ENCODE results near the gene PRPF6.
"Not testable (repeated sequence)": the region's sequence is repeated elsewhere in the genome, so short reads cannot be mapped to it uniquely, and the experiment has no call there.

Gene PRPF6

GRCh38 chr20:63968136-63968927 is 12.6 kb upstream of the PRPF6 start:
- Histone ChIP-seq H3K27ac (ENCODE audit: poor library complexity, severe bottlenecking) (peak overlapping the region; percentile 43), H3K4me3 (ENCODE audit: severe bottlenecking) (peak overlapping the region; percentile 80), H3K9me3 (ENCODE audit: severe bottlenecking) (no peaks in the 10 kb centered on the region)

DNA sequence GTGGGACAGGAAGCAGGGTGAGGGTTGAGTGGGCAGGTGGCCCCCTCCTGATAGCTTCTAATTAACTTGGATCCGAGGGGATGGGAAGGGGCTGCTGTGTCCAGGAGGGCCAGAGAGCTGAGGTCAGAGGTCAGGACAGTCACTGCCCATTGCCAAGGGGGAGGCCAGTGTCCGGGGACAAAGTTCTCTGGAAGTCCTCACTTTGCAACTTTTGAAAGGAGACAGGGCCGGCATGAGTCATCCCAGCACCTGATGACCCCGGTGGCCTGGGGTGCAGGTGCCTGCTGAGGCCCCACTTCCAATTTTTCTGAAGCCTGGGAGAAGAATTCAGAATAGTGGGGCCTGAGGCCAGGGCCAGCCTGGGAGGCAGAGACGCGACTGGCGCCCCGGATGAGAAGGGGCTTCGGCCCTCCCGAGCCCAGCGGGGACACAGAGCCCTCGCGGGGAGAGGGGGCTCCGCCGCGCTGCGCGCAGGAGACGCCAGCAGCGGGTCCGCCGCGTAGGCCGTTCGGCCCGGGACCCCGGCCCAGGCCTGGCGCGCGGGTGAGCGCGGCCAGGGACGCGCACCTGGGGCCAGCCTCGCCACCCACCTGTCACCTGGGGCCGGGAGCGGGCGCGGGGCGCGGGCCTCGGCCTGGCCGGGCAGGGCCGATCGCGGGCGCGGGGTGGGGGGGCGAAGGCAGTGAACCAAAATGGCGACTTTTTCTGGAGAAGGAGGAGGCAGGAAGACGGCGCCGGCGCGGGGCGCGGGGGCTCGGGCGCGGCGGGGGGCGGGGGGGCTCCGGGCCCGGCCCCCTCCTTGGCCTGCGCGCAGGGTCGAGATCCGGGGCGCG is 11.8 kb upstream of the PRPF6 start:
- Histone ChIP-seq H3K4me3 (ENCODE audit: severe bottlenecking) (peak overlapping the region; percentile 80), H3K27ac (ENCODE audit: poor library complexity, severe bottlenecking) (peak overlapping the region; percentile 43), H3K4me1 (ENCODE audit: insufficient read depth, poor library complexity, severe bottlenecking) (no peaks in the 10 kb centered on the region), H3K9me3 (ENCODE audit: severe bottlenecking) (no peaks in the 10 kb centered on the region), H3K36me3 (ENCODE audit: low read depth) (peaks cover 22% of the 10 kb centered on the region), H3K27me3 (ENCODE audit: insufficient read depth, poor library complexity, severe bottlenecking) (no peaks in the 10 kb centered on the region)
- no peak for TF ChIP-seq CTCF (IDR thresholded peaks at IDR 0.05; ENCODE audit: poor library complexity, severe bottlenecking)
- ATAC-seq (ENCODE audit: low read depth): no peak
- no peak for DNase-seq (ENCODE audit: low spot score)

More at GRCh38 chr20:63968136-63968927, 12.6 kb upstream of the PRPF6 start:
- DNase-seq (ENCODE audit: low spot score) (no peak), ATAC-seq (ENCODE audit: low read depth) (no peak)
- no peak for TF ChIP-seq CTCF (IDR thresholded peaks at IDR 0.05; ENCODE audit: poor library complexity, severe bottlenecking)
- Histone ChIP-seq H3K36me3 (ENCODE audit: low read depth) (peaks cover 30% of the 10 kb centered on the region), H3K4me1 (ENCODE audit: insufficient read depth, poor library complexity, severe bottlenecking) (no peaks in the 10 kb centered on the region), H3K27me3 (ENCODE audit: insufficient read depth, poor library complexity, severe bottlenecking) (no peaks in the 10 kb centered on the region)

- Histone ChIP-seq H3K27ac (ENCODE audit: poor library complexity, severe bottlenecking) (peak within 1 kb of the TSS; percentile 43), H3K4me3 (ENCODE audit: severe bottlenecking) (peak within 1 kb of the TSS; percentile 80), H3K27me3 (ENCODE audit: insufficient read depth, poor library complexity, severe bottlenecking) (no peaks in the 10 kb centered on the region), H3K4me1 (ENCODE audit: insufficient read depth, poor library complexity, severe bottlenecking) (no peaks in the 10 kb centered on the region), H3K36me3 (ENCODE audit: low read depth) (peaks cover 18% of the 10 kb centered on the region), H3K9me3 (ENCODE audit: severe bottlenecking) (no peaks in the 10 kb centered on the region)
- no peak for TF ChIP-seq CTCF (IDR thresholded peaks at IDR 0.05; ENCODE audit: poor library complexity, severe bottlenecking)
- peak; percentile 32 for ATAC-seq (ENCODE audit: low read depth)
- DNase-seq (ENCODE audit: low spot score): peak; percentile 91
Observed at GRCh38 chr20:63969838-63970713, 10.9 kb upstream of the PRPF6 start, which contains the start of gene ZNF512B. ZNF512B (minus strand) TSS chr20:63969930; CDS start chr20:63967950, 1,980 bp downstream.

DNA sequence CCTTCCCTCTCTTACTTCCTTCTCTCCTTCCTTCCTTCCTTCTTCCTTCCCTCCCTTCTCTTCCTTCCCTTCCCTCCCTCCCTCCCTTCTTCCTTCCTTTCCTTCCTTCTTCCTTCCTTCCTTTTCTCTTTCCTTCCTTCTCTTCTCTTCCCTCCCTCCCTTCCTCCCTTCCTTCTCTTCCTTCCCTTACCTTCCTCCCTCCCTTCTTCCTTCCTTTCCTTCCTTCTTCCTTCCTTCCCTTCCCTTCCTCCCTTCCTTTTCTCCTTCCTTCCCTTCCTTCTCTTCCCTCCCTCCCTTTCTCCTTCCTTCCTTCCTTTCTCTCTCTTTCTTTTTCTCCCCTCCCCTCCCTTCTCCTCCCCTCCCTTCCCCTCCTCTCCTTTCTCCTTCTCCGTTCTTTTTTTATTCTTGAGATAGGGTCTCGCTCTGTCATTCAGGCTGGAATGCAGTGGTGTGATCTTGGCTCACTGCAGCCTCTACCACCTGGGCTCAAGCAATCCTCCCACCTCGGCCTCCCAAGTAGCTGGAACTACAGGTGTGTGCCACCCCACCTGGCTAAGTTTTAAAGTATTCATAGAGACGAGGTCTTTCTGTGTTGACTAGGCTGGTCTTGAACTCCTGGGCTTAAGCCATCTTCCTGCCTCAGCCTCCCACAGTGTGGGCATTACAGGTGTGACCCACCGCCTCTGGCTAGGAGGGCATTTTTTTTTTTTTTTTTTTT is 10.1 kb upstream of the PRPF6 start:
- no peak for DNase-seq (ENCODE audit: low spot score)
- H3K27me3 ChIP-seq (ENCODE audit: insufficient read depth, poor library complexity, severe bottlenecking): no peaks in the 10 kb centered on the region
- H3K36me3 ChIP-seq (ENCODE audit: low read depth): peaks cover 18% of the 10 kb centered on the region
- no peak for ATAC-seq (ENCODE audit: low read depth)
- no peak overlapping the region for H3K4me3 ChIP-seq (ENCODE audit: severe bottlenecking)
- H3K4me1 ChIP-seq (ENCODE audit: insufficient read depth, poor library complexity, severe bottlenecking): no peaks in the 10 kb centered on the region
- TF ChIP-seq CTCF (IDR thresholded peaks at IDR 0.05; ENCODE audit: poor library complexity, severe bottlenecking): no peak
- no peak overlapping the region for H3K27ac ChIP-seq (ENCODE audit: poor library complexity, severe bottlenecking)
- H3K9me3 ChIP-seq (ENCODE audit: severe bottlenecking): no peaks in the 10 kb centered on the region

- not testable (repeated sequence) for ATAC-seq (ENCODE audit: low read depth); H3K4me1 ChIP-seq (ENCODE audit: insufficient read depth, poor library complexity, severe bottlenecking); DNase-seq (ENCODE audit: low spot score); H3K4me3 ChIP-seq (ENCODE audit: severe bottlenecking); H3K27me3 ChIP-seq (ENCODE audit: insufficient read depth, poor library complexity, severe bottlenecking); H3K36me3 ChIP-seq (ENCODE audit: low read depth); H3K9me3 ChIP-seq (ENCODE audit: severe bottlenecking); H3K27ac ChIP-seq (ENCODE audit: poor library complexity, severe bottlenecking)
Observed at GRCh38 chr20:63971960-63972311, 9.0 kb upstream of the PRPF6 start.
